GM21423 (cell line): ENCODE results near the gene NEK10.

ENCODE experiments used
- ATAC-seq: cut with Tn5 transposase; IDR thresholded peaks from one replicate; pipeline ENCODE4 v1.9.1; 2021; ENCODE audit warnings: mild to moderate bottlenecking, moderate library complexity; ENCODE audit not compliant: unreplicated experiment

The NEK10 gene

DNA sequence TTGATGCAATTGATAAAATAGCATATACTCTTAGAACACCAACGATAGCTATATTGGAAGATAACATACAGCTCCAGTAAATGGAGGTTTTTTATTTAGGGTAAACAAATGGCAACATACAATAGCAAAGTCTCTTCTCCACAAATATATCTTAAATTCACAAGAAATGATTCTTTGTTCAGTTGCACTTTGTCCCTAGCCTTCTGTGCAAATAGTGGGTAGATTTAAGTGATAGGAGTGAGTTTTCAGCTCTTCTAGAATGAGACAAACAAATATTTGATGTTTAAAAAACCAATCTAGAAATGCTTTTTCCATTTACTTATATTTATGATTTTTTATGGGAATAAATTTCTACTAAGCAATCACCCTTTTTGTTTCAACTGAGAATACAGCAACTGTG, 253.8 kb downstream of the NEK10 start:
- ATAC-seq, result no peak

DNA sequence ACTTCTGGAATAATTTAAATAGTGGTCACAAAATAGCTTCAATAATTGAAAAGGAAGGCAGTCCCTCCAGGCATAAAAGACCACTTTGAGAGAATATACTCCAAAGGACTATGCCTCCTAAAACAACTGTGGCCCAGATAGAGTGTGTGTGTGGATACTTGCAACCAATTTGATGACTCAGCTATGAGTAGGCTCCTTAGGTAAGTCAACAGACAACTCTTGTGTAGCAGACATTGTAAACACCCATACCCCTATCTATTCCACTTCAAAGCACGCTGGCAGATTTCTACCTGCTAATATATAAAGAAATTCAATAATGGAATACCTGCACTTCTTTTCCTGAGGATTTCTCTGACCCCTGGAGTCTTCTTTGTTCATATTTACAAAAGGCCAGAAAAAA, 254.5 kb downstream of the NEK10 start:
- ATAC-seq, result no peak

- no peak for ATAC-seq
Measured at GRCh38 chr3:27114129-27114528, 255.1 kb downstream of the NEK10 start.

GRCh38 chr3:27110020-27110419, 259.2 kb downstream of the NEK10 start:
- ATAC-seq, result no peak

GRCh38 chr3:27108322-27108721, 260.9 kb downstream of the NEK10 start:
- no peak for ATAC-seq

GRCh38 chr3:27105904-27106303, 263.3 kb downstream of the NEK10 start:
- no peak for ATAC-seq

DNA sequence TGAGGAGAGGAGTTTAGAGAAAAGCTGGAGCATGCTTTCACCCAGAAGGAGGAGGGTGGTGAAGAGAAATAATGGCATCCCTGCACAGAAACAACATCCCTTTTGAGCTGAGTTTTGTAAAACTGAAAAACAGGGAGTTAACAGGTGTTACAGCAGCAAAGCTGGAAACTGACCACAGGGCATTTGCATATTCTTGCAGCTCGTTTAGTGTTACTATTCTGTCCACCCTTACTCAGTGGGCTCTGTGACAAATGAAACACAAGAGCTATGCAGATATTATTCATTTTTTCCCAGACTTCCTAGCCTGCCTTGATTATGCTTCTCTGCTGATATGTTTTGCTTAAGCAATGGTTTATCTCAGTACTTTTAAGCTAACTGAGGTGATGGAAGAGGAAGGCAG, 272.0 kb downstream of the NEK10 start:
- no peak for ATAC-seq

DNA sequence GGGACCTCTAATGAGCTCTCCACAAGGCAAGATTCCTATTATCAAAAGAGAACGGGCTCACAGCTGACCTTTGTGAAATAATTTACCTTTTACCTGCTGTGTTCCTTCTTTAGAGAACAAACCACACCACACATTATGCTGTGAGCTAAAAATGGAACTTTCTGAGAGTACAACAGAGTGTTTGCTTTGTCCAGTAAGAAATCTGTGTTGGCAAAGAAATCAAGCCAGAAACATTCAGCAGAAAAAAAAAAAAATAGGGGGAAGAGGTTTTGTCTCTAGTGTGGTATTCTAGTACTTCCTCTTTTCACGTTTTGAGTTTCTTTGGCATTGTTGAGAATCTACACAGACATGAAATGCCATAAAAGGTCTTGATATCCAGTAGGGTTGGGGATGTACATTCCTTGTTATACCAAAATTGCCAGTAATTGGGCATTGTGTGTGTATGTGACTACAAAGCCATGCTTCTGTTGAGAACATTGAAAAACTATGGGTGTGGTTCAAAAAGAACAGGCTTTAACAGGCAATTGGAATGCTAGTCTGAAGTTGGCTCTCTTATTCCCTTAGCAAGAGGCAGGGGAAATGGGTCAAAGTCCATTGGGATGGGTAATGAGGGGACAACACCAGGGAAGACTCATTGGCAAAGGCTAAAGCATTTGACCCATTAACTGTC, 273.5 kb downstream of the NEK10 start:
- ATAC-seq, result no peak

DNA sequence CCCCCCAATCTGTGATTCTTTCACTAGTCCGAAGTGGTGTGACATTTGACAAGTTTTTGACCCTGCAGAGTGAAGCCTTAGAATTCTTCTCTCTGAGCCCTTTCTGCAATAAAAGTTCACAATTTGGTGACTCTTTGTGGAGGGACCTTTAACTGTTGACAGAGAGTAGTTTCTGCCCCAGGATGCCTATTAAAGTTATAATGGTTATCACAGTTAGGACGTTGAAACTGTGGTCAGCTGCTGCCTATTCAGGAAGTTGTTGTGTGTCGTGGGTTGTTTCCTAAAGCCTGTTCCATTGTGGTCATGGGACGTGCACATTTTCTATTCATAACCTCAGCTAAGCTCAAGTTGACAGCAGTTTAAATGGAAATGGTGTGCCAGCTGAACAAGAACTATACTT, 274.5 kb downstream of the NEK10 start:
- ATAC-seq, result no peak

- ATAC-seq, result no peak
Measured at GRCh38 chr3:27093771-27094170, 275.4 kb downstream of the NEK10 start.

DNA sequence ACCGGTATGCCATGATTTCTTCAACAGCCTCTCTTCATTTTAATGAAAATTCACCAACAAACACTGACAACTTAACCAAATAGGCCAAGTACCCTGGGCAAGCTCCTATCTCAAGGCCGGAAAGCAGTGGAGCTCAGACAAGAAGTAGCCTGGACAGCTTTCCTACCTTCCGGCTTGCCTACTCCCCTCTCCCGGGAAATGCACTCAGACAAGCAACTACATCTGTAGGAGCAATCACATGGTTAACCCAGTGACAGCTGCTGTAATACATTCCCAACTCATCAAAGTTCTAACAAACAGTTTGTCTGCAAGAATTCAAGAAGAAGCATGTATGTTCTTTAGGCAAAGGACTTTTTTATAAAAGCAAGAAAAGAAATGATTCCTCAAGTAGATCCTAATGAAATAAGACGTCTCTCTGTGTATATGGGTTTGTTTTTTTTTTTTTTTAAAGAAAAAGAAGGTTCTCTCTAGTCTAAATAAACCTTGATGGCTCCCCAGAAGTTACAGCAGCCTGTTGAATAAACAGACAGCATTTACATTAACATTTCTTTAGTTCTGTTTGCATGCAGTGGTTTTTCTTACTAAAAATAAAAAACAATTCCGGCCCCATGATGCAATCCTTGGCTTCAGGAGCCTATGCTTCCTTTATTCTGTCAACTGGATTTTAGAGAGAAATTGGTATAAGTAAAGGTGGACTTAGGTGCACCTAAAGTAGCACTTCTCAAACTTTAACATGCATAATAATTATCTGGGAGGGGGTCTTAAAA, 278.7 kb downstream of the NEK10 start:
- ATAC-seq, result no peak

GRCh38 chr3:27089645-27090044, 279.5 kb downstream of the NEK10 start:
- ATAC-seq, result no peak

DNA sequence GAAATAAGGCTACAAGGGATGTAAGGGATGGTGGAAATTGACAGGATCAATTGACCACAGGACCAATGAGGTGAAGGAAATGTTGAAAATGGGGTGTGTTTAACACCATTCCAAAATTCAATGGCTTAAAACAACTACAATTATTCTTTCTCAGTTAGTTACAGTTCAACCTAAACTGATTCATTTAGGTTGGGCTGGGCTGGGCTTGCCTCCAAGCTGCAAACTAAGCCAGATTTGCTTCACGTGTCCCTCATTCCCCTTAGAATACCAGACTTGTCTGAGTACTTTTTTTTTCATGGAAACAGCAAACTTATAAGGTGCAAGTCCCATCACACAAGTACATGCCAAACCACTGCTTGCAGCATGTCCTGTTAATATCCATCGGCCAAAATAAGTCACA, 280.1 kb downstream of the NEK10 start:
- no peak for ATAC-seq

DNA sequence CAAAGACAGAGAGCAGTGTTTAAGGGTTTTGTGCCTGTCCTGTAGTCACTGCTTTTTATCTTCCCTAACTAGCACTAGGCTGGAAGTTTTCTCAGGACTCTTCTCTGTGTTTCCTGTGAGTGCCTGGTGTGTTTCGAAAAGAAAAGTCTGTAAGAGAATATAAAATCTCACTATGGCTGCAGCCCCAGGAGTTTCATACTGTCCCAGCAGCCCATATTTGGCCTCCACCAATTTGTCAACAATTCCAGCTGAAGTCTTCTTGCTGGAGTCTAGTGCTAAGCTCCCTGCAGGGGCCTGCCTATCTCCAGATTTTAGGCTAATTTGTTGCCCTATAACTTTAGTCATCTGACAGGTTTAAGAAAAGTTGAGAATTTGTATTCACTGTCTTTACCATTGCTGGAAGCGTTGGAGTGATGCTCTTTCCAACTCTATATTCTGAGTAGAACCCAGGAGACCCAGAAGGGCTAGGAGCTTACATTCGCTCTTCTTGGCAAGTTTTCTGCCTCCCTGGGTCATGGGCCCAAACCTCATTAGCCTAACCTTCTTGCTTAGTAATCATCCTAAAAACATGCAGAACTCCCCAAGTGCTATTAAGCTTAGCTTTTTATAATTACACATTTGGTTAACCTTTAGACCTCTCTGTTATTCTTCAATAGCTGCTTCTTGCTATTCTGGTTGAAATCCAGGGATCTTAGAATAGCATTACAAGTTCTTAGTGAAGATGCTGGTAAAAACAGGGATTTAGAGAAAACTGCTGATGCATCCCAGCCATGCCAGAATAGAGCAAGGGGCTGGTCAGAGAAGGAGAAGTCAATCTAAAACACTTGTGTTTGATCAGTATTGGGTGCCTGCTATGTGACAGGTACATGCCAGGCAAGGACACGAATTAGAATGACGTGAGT, 283.1 kb downstream of the NEK10 start:
- no peak for ATAC-seq

GRCh38 chr3:27081992-27082607, 287.1 kb downstream of the NEK10 start:
- ATAC-seq, result no peak

DNA sequence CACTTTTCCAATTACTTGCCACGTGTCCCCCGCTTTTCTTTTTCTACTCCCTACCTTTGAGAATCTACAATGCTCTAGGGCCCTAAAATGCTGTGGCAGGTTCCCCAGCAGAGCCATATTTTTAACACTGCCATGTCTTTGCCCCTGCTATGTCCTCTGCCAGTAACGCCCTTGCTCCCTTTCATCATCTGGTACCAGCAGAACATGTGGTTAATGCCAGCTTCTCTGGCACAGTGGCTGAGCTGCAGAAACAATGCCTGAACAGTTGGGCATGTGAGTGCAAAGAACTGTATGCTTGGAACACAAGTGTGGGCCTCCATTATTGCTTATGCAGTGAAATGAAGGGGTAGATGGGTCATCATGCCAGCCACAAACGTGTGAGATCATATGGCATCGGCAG, 287.6 kb downstream of the NEK10 start:
- no peak for ATAC-seq

DNA sequence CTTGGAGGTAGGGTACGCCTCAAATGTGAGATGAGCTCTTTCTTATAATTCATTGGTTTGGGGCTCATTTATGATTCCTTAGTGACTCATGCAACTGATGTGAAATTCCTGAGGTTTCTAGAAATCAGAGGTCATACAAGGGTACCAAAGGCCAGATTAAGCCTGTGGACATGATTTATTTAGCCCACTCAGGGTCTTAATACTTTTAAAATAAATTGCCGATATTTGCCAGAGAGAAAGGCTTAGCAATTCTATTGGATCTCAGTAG, 289.0 kb downstream of the NEK10 start:
- ATAC-seq, result no peak

GRCh38 chr3:27079427-27080257, 289.5 kb downstream of the NEK10 start:
- no peak for ATAC-seq

DNA sequence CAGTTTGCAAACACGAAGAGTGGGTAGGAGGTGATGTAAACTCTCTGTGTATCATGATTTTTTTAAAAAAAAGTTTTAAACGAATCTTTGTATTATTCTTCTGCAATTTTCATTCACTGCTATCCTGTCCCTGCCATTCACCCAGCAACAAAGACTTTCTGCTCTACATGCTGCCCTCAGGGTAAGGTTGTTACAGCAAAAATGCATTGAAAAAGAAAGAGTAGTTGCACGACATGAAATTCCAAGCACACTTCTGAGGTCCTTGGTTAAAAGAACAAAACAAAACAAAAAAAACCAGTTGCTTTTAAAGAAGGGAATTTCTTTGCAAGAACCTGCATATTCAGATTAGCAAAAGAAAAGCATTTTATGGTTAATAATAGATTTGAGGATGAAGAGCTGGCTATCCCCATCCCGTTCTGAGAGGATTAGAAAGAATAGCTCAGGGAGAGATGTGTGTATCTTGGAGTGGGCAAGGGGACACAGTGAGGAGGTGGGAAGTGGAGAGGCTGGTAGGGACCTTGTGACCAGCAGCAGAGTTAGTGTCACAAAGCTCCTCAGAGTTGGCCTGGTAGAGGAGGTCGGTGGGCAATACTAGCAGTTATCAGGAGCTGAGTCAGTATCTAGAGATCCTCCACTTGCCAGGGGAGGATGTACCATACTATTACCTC, 290.8 kb downstream of the NEK10 start:
- no peak for ATAC-seq
